Stimulated activated CD8-positive, alpha-beta memory T cell treated with anti-CD3 and anti-CD28 coated beads, Interleukin-4, amount 100 ng/mL, for 1 hour (primary cell): ENCODE data around the gene APBA2.
A peak's percentile ranks its signal among the peaks of the same experiment; 100 is the strongest.

ENCODE experiments used
- DNase-seq, 2 donors: peaks; one replicate each; pipeline ENCODE4 v3.0.0-alpha.2; 2020; ENCODE audit warnings: low read depth in 2 of 2, low spot score in 1 of 2

The APBA2 gene

GRCh38 chr15:29100486-29101000 lies 214.8 kb downstream of the APBA2 start:
- no peak for DNase-seq

GRCh38 chr15:29101491-29101890 lies 215.7 kb downstream of the APBA2 start:
- no peak for DNase-seq

- peak in 1 of 2 donors; percentile 32 for DNase-seq
These were observed 216.5 kb downstream of the APBA2 start for GRCh38 chr15:29102173-29102794.

GRCh38 chr15:29102911-29103823 lies 217.4 kb downstream of the APBA2 start:
- DNase-seq: no peak

- DNase-seq: no peak
These were observed 218.2 kb downstream of the APBA2 start for GRCh38 chr15:29103824-29104565.

- no peak for DNase-seq
These were observed 218.7 kb downstream of the APBA2 start for GRCh38 chr15:29104566-29104880.

- no peak for DNase-seq
These were observed 219.5 kb downstream of the APBA2 start for GRCh38 chr15:29105151-29105854.

- DNase-seq: no peak
These were observed 220.3 kb downstream of the APBA2 start for GRCh38 chr15:29106116-29106515.

GRCh38 chr15:29106551-29107290 lies 220.9 kb downstream of the APBA2 start:
- no peak for DNase-seq

GRCh38 chr15:29107291-29107890 lies 221.6 kb downstream of the APBA2 start:
- DNase-seq: no peak

GRCh38 chr15:29107971-29108645 lies 222.3 kb downstream of the APBA2 start:
- no peak for DNase-seq

GRCh38 chr15:29109762-29110161 lies 224.0 kb downstream of the APBA2 start:
- DNase-seq: no peak

GRCh38 chr15:29110176-29110575 lies 224.4 kb downstream of the APBA2 start:
- DNase-seq: no peak

GRCh38 chr15:29110733-29111132 lies 225.0 kb downstream of the APBA2 start:
- DNase-seq: no peak

GRCh38 chr15:29111705-29112281 lies 226.0 kb downstream of the APBA2 start:
- DNase-seq: no peak

GRCh38 chr15:29113336-29114220 lies 227.8 kb downstream of the APBA2 start:
- no peak for DNase-seq

- no peak for DNase-seq
These were observed 228.7 kb downstream of the APBA2 start for GRCh38 chr15:29114221-29115092.
